NCI-H2227 treated with DMSO at 0.1 percent for 48 hours (cell line): ENCODE results near the gene ATP10B.

Source experiments
- DNase-seq: peaks from one replicate; lab custom pipeline; 2025; lab: John Stamatoyannopoulos, UW

Gene ATP10B

DNA sequence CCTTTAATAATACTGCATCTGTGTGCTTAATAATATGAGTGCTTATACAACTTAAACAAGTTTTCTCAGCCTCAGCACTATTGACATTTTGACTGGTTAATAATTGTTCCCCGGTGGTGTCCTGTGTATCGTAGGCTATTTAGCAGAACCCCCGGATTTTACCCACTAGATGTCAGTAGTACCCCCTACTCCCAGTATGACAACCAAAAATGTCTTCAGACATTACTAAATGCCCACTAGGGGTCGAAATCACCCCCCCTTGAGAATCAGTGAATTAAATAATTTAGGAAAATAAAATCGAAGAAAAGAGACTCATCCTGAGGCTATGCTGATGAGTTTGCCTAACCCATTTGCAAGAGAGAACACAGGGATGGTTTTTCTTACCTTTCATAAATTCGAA lies 166.3 kb downstream of the ATP10B start:
- DNase-seq, result no peak

DNA sequence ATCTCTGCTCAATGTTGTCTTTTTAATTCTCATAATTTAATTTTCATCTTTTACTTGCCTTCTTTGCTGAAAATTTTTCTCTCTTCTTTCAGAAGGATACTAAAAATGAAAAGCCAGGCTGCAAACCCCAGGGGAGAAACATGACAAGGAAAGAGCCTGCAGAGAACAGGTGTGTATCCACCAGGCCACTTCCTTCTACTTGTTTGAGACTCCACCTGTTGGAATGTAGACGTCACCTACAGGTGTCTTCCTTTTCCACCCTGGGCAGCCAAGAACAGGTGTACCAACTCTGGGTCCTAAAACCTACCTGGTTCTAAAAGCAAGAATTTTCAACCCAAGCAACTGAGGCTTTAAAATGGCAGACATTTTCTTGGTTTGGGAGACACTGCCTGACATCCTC lies 166.8 kb downstream of the ATP10B start:
- no peak for DNase-seq

DNA sequence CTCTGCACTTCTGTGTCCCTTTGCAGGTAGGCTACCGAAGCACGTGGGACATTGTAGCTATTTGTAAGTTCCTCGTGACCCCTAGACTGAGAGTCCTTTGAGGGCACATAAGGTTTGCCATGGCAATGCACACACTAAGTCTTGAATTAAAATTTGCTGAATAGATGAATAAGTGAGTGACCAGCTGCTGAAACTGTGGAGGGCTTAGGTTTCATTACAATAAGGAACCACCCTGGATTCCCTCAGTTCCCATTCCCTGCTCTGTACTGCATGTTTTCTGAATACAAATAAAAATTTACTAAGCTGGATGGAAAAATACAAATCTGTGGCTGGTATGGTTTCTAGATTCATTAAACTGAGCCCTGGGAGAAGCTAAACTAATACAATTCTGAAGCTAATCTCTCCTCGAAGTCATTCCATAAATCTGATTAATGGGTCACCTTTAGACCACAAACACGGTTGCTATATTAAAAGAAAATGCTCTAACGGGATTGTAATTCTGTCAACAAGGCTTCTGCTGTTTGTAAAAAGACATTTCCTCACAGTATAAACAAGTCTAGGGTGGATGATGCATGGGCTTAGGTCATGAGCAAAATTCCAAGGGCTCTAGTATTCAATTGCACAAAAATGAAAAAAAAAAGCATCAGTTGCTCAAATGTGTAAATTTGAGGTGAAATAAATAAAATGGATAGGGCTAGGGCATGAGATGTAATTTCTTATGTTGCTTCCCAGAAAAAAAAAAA lies 172.3 kb downstream of the ATP10B start:
- no peak for DNase-seq

DNA sequence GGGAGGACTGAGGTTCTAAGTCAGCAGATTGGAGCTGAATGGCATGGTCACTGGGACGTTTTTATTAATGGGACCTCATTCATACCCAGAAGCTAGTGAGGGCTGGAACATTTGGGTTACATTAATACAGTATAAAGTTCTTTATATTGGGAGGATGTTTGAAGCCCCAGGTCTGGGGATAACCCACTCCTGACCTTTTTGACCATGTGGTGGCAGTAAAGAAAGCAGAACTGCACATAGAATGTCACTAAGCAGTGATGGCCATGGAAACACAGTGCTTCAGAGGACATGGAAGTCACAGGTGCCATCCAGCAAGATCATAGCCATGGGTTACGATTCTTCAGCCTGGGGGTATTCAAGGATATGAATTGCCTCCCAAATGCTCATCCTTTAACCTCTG lies 176.0 kb downstream of the ATP10B start:
- DNase-seq, result no peak

DNA sequence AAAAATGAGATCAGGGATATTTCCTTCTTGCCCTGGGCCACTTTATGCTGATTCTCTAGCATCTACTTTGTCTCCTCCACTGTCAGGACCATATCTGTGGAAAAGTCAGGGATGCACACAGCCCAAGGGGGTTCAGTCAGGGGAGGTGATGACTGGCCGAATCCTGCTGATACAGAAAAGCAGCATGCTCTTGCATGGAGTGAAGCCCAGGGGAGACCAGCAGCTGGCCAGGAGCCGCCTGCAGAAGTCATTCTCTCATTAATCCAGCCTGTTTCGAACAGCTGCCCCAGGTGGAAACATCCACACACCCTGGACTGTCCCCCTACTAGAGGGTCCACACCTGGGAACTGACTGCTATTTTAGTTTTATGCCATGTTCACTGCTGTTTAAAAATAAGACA lies 177.1 kb downstream of the ATP10B start:
- DNase-seq, result no peak

DNA sequence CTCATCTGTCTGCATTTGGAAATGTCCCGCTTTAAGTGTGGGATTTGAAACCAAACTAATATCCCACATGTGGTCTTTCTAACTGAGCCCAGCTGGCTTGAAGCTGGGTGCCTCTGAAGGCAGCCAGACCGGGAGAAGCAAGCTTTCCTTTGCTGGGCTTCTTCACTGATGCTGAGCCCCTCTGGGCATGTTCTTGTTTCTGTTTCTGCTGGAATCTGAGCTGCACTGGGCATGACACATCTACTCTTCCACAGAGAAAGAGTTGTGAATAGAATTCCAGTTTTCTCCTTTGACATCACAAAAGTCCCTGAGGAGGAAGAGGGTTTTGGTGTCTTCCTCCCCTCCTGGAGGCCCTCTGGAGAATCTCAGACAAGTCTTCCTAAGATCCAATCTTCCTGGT lies 179.5 kb downstream of the ATP10B start:
- no peak for DNase-seq

DNA sequence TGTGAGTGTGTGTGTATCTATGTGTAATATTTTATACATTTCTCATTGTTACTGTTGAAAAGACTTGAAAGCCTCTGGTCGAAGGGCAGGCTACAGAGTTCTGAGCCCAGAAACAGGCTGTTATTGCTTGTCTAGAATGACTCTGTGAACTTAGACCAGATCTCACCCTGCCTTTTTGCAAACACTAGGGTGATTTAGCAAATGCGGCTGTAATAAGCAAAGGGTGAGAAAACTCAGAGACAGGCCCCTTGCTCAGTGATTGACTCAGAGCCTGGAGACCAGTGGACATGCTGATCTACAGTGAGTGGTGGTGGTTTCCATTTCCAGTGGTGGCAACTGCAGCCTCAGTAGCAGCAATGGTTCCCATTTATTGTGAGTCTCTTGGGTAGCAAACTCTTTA lies 183.7 kb downstream of the ATP10B start:
- DNase-seq, result no peak

DNA sequence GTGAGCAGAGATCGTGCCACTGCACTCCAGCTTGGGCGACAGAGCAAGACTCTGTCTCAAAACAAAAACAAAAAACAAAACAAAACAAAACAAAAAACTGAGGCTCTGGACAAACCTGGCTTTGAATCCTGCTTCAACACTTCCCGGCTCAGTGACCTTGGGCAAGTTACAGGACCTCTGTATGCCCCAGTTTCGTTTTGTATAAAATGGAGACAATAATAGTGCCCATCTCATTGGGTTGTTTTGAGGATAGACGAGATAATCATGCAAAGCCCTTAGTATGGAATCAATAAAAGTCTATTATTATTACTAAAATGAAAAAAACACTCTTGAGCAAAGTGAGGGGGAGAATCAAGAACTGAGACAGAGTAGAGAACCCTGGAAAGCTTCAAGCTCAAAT lies 184.9 kb downstream of the ATP10B start:
- DNase-seq, result no peak

DNA sequence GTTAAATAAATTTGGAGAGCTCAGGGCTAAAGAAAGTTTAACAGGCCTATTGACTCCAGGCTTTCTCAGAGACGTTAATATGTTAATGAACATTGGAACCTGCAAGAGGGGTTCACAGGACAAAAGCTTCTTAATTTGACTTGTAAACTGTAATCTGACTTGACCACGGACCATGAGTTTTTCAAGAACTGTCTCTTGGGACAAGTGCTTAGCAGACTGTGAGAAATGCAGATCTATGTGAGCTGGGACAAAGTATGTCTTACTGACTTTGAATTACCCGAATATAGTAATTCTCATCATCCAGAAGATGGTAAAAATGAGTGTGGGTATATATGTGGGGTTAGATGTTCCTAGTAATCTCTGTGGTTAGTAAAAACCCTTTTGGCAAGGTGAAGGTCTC lies 186.6 kb downstream of the ATP10B start:
- DNase-seq, result no peak

DNA sequence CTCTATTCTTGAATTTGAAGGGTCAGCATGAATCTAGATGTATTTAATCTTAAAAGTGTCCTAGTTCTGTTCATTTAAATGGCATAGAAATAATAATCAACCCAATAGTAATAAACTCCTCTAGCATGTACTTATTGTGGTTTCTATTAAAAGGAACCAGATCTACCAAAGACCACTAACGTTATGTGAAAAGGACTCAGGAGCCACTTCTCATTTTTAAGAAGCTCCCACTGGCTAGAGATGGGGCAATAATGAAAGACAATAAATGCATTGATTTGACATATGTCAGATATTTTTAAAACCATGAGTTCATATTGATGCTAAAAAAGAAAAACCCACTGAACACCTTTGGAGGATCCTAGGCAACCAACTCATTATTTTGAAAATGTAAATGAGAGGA lies 191.9 kb downstream of the ATP10B start:
- no peak for DNase-seq

DNA sequence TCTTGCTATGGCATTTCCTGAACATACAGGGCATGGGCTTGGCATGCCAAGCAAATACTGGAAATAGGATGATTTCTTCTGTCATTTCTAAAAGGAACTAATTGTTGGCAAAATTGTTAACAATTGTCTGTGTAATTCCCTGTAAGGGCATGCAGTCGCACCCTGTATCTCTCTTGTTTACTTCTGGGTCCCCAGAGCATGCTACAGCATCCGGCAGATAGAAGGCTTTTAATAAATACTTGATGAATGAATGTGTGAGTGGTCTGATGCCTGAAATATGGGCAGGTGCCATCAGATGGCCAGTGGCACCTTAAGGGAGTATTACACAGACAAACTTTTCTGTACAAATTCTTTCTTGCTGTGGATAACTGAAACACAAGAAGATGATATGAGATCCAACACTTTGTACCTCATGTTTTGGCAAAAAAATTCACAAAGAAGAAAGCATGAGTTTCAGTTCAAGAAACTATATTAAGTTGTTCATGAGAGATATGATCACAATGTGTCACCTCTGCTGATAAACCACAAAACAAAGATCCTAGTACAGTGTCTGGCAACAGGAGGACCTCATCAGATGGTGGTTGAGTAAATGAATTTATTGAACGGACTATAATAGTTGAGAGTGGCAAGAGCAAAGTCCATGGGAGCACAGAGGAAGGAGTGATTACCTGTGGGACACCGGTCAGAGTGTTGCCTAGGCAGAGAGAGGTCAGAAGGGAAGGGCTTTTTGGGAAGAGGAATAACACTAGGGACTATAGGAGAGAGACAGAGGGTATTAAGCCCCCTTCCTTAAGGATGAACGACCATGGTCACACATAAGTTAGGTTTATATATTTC lies 194.2 kb downstream of the ATP10B start:
- no peak for DNase-seq

DNA sequence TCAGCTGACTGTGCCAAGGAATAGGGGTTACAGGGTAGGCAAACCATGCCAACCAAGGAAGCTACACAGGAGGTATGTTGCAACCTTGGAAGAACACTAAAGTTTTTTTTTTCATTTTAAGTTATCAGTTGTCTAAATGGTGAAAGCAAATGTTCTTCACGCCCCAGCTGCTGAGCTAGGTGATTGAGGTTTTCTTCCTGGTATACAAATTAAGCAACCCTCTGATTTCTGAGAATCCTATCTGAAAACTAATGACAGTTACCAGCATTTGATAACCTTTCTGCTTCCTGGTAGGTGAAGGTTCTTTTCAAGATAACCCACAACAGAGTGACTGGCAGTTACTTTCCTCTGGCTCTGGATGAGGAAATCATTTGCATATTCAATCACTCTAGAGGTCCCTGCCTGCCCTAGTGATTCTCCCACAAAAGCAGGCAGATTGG lies 194.9 kb downstream of the ATP10B start:
- DNase-seq, result no peak

DNA sequence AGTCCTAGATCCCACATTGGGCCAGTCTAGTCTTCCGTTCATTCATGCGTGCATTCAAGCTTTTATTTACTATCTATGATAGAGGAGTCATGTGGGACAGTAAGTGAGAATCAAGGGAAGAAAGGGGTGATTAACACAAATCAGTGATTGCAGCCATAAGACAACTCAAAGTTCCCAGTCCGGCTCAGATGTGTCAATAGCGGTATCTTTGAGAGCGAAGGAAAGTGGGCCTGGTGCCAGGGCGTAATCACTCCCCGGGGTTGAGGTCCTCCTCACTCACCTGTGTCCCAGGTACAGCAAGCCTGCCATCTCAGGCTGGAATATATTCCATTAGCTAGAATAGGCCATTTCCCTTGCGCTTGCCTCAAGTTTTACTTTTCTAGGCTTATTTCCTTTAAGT lies 196.3 kb downstream of the ATP10B start:
- no peak for DNase-seq

DNA sequence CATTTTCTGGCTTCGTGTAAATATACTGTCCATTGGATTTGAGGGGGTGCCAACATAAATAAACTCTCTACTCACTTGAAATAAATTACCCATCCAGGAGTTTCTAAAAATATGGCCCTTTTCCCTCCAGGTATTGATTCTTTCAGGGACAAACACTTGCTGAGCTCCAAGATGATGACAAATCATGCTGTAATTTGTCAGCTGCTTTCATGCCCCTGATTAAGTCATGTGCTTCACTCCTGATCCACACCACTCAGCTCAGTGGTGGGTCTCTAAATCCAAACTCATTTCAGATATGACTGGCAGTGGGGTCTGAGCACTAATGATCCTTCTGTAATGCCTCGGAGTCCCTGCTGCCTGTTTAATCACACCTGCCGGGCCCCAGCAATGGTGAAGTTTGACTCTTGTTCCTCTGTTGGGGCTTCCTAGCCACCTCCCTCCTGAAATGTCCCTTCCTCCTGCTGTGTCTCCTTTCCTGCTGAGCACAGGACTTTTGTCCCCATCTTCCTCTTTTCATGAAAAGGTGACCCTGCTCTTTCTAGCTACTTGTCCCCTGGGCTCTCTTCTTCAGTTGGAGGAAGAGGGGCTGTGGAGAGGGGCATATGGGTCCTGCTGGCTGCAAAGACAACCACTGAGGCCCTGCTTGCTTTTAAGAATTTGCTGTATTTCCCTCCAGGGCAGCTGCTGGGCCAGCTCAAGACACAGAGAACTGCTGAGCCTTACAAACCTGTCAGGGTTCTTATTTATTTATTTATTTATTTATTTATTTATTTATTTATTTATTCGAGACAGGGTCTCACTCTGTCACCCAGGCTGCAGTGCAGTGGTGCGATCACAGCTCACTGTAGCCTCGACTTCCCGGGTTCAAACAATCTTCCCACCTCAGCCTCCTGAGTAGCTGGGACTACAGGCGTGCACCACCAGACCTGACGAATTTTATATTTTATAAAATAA lies 200.0 kb downstream of the ATP10B start:
- DNase-seq, result no peak

DNA sequence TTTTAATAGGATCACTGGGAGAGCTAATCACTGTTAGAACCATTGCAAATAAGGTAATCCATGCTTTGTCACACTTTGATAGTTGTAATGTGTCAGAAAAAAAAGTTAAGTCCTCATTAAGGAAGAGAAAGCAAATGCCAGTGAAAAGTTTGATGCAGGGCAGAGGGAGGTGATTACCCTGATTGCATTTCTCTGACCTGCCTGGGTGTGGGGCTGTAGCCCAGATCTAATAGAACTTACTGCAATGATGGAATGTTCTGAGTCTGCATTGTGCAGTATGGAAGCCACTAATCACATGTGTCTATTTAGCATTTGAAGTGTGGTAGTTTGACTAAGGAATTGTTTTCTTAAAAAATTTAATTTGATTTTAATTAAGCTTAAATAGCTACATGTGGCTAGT lies 202.7 kb downstream of the ATP10B start:
- DNase-seq, result no peak

DNA sequence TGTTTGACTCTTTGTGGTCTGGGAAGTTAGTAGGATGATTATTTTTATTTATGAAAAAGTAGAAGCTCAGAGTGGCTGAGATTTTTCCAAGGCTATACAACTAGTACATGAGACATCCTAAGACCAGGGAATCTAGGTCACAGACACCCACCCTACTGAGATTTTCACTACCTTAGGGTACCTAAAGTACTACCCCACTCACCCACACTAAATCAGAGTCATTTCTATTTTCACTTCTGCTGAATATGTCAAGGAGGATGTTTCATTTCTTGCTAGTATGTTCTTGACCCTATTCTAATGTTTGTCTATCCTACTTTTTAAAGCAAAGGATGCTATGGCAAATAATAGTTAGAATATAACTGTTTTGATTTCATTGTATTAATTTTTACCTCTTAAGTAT lies 206.0 kb downstream of the ATP10B start:
- DNase-seq, result no peak

DNA sequence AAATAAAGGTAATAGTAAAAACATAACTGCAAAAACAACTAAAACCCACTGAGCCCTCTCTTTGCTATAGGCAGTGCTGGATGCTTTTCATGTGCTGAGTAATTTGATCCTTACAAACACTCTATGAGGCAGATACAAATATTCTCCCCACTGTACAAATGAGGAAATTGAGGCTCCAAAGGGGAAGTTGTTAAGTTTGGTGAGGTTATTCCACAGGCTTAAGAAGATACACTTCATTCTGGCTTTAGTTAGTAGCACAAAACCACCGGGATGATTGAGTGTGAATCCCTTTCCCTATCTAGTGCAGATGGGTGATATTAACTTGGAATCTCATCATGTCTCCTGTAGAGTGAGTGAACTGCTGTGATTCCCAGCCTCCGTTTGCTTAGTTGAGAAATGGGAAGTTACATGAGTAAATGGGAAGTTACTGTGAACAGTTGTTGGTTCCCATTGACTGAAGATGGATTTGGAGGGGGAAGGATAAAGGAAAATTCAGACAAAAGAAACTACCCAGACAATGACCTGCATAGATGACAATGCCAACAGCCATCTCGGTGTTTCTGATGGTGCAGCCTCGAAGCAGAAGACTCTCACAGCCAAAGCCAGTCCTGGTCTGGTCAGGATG lies 208.3 kb downstream of the ATP10B start:
- no peak for DNase-seq

DNA sequence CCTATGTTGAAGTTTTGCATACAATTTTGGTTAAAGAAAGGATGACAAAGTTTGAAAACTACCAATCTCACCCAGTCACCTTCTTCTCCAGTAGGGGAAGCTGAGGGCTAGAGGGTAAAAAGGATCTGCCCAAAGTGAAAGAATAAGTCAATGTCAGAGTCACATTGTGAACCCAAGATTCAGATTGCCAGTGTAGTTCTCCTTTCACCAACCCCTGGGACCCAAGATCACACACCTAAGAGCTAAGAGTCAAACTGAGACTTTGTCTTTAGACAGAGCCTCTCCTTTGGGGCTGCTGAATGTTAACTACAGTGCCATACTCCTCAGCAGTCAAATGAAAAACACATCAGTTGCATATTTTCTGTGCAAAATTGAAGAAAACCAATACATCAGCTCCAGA lies 210.6 kb downstream of the ATP10B start:
- DNase-seq, result no peak

DNA sequence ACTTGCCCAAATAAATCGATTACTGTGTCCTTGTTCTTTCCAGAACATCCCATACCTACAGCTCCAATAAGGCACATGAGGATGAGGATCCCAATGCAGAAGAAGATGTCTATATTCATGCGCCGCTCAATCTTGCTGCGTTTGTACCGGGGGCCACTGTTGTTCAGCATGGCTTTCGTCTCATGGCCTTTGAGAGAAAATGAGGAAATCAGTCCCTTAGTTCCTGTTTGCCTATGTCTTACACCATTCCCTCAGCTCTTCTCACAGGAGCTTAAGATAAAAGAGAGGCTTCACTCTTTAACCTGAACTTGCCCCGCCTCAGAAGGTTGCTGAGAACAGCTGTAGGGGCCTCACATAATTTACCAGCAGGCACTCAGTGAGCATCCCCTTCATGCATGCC lies 211.6 kb downstream of the ATP10B start:
- no peak for DNase-seq

DNA sequence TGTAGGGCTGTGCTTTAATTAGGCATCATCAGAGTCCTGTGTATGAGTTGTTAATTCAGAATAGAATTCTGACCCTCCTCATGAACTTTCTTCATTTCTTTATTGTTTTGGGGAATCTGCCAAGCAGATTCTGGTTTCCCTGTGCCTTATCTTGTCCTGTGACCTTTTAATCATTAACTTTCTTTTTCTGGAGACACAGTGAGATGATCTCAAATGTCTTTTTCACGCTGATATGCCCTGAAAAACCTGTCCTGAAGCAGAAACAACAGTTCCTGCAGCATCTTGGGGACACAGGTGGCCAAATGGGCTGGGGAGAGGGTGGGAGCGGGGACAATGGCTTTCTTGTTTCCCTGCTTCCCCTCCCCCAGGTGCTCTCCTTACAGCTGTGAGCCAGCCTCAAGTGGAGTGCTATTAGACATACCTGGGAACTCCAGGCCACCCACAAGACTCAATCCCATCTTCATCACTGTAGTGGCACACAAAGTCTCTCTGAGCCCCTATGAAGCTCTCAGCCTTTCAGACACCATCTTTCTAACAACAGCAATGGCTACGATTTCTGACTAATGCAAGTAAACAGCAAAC lies 213.8 kb downstream of the ATP10B start:
- DNase-seq, result no peak

DNA sequence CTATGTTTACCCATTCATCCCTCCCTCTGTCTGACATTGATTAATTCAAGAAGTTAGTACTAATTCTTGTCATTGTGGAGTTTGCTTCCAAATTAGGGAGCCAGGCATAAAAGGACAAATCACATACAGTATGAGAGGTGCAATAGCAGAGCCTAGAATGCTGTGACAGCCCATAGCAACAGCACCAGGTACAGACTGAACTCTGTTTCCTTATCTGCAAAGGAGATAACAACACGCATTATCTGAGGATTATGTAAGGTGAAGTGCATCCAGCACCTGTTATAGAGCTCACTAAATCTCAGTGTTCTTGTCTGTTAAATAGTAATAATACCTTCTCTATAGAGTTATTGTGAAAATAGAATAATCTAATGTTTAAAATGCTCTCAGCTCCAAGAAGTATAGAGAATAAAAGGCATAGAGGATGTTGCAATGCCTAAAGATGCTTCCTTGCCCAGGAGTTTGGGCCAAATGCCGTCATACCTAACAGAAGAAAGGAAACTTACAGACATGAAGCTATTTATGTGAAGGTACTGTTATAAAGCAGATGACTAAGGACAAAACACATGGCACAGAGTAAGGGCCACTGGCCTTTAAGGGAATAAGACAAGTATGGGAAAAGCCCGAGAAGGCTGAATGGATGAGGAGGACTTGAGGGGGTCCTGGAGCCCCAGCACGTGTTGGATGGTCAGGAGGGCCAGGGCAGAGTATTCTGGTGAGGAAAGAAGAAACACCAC lies 214.5 kb downstream of the ATP10B start:
- DNase-seq, result no peak
